Neural crest cell (in vitro differentiated cells): ENCODE results near the gene SYT9. TPM values are rescaled to one million over a fixed set of nuclear protein-coding genes. Genes with fewer than 3 reads are reported as not detected.

Experiments used
- DNase-seq: peaks from one replicate; pipeline ENCODE4 v3.0.0; 2021; ENCODE audit warnings: low read depth, mixed read lengths, low spot score
- H3K27ac Mint-ChIP-seq: one replicate; pipeline ENCODE4 v1.8.0; 2021; ENCODE audit warnings: mild to moderate bottlenecking, mixed read lengths; ENCODE audit not compliant: unreplicated experiment
- H3K27me3 Mint-ChIP-seq: 2 replicates; pipeline ENCODE4 v1.8.0; 2021; ENCODE audit warnings: low read depth, mild to moderate bottlenecking, mixed read lengths
- H3K36me3 Mint-ChIP-seq: 2 replicates; pipeline ENCODE4 v1.8.0; 2021; ENCODE audit warnings: low read depth, mild to moderate bottlenecking, mixed read lengths
- H3K4me1 Mint-ChIP-seq: 2 replicates; pipeline ENCODE4 v1.8.0; 2021; ENCODE audit warnings: mixed read lengths
- H3K4me3 Mint-ChIP-seq: one replicate; pipeline ENCODE4 v1.8.0; 2021; ENCODE audit warnings: mild to moderate bottlenecking, mixed read lengths
- H3K9me3 Mint-ChIP-seq: 2 replicates; pipeline ENCODE4 v1.8.0; 2021; ENCODE audit warnings: mixed read lengths
- CTCF ChIP-seq: fragments of 200-600 bp; sonication (generic); conservative IDR thresholded peaks from 2 replicates; pipeline ENCODE4 v1.5.0; 2021; ENCODE audit warnings: antibody characterized with exemption, mild to moderate bottlenecking
- total RNA-seq: library from RNA; stranded (reverse); gene quantifications from 2 replicates; pipeline ENCODE4 v1.2.1, GENCODE V29; 2021

The SYT9 gene
- total RNA-seq, 1 donor from 2014 or later, result 0.72 TPM

GRCh38 chr11:7251487-7251835 is 243 bp upstream of the SYT9 start:
- TF ChIP-seq CTCF, result no peak
- Mint-ChIP-seq H3K4me3 (peak overlapping the region; percentile 77), H3K27me3 (peaks cover 79% of the 10 kb centered on the region), H3K9me3 (no peaks in the 10 kb centered on the region), H3K27ac (no peak overlapping the region), H3K36me3 (no peaks in the 10 kb centered on the region), H3K4me1 (no peaks in the 10 kb centered on the region)
- DNase-seq, result no peak

DNA sequence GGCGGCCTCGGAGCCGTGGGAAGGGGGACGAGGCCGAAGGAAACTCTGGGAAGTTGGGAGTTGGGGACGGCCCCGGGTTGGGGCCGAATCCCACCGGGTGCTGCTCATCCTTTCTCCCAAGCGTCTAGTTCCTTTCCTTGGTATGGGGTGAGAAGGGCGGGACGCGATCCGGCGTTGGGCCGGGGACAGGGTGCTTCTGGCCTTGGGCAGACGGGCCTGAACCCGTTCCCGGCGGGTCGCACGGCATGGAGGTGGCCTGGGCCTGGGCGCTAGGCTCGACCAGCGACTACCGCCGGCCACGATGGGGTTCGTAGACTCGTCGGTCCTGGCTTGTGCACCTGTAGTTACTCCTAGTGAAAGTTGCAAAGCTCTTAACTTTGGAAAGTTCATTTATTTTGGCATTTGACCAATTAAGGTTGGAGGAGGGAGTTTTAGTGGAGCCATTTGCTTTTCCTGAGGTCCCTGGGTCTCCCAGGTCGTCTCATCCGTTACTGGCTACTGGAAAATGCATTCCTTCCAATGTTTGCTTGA is 1.0 kb downstream of the SYT9 start:
- Mint-ChIP-seq H3K27ac (no peak overlapping the region), H3K4me1 (no peaks in the 10 kb centered on the region), H3K9me3 (no peaks in the 10 kb centered on the region), H3K36me3 (no peaks in the 10 kb centered on the region), H3K27me3 (peaks cover 84% of the 10 kb centered on the region), H3K4me3 (peak overlapping the region; percentile 83)
- TF ChIP-seq CTCF, result no peak
- no peak for DNase-seq

GRCh38 chr11:7253800-7254199 is 2.1 kb downstream of the SYT9 start:
- H3K27ac Mint-ChIP-seq, result no peak overlapping the region
- no peak for TF ChIP-seq CTCF
- H3K4me1 Mint-ChIP-seq, result no peaks in the 10 kb centered on the region
- H3K9me3 Mint-ChIP-seq, result no peaks in the 10 kb centered on the region
- no peaks in the 10 kb centered on the region for H3K36me3 Mint-ChIP-seq
- DNase-seq, result no peak
- peak overlapping the region; percentile 56 for H3K4me3 Mint-ChIP-seq
- H3K27me3 Mint-ChIP-seq, result peaks cover 81% of the 10 kb centered on the region

DNA sequence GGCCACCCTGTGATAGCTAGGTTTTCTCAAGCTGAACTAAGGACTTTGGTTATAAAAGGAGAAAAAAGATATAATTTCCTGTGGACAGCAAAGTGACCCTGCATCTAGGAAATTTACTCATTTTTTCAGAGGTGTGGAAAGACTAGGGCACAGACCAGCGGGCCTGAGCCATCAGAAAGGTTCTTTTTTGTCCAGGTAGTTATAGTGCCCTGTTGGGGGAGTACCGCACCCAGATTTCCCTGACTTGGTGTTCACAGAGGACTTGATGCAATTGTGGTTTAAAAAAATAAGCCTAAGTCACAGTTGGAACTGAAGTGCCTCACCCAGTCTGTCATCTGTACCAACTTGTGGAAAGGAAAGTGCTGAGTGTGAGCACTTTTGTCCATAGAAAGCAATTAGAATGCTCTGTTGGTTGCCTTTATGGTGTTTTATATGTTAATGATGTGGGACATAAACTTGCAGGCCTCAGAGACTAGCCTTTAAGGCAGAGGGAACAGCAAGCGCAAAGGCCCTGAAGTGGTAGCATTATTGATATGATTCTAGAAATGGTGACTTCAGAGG is 3.1 kb downstream of the SYT9 start:
- DNase-seq, result no peak
- no peak for TF ChIP-seq CTCF
- Mint-ChIP-seq H3K27me3 (peaks cover 72% of the 10 kb centered on the region), H3K9me3 (no peaks in the 10 kb centered on the region), H3K36me3 (no peaks in the 10 kb centered on the region), H3K4me1 (no peaks in the 10 kb centered on the region), H3K4me3 (no peak overlapping the region), H3K27ac (no peak overlapping the region)

GRCh38 chr11:7256943-7257342 is 5.2 kb downstream of the SYT9 start:
- H3K4me1 Mint-ChIP-seq, result no peaks in the 10 kb centered on the region
- H3K4me3 Mint-ChIP-seq, result no peak overlapping the region
- TF ChIP-seq CTCF, result no peak
- DNase-seq, result no peak
- H3K36me3 Mint-ChIP-seq, result no peaks in the 10 kb centered on the region
- H3K9me3 Mint-ChIP-seq, result no peaks in the 10 kb centered on the region
- no peak overlapping the region for H3K27ac Mint-ChIP-seq
- peaks cover 59% of the 10 kb centered on the region for H3K27me3 Mint-ChIP-seq
